ENCODE measurements around the gene HBS1L. TPM values are rescaled to one million over a fixed set of nuclear protein-coding genes. Genes with fewer than 3 reads are reported as not detected.

HBS1L gene
- total RNA-seq, 1 donor from 2014 or later: 93.0 TPM

DNA sequence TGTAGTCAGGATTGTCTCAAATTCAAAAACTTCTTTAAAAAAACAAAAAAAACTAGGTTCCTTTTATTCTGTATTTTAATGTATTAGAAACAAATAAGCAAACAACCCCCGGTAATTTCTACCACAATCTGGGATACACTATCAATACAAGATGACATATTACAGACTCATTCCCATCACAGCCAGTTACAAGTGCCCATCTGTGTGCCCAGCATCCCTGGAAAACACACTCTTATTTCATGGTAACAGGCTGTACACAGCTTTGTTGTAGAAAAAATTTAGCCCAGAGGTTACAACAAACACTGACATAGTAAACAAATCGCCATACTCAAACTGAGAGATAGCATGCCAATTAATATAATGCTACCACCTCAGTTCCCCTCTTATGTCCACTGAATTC lies 16.3 kb downstream of the HBS1L start:
- intact Hi-C loops (cut with micrococcal nuclease): no loop called here

DNA sequence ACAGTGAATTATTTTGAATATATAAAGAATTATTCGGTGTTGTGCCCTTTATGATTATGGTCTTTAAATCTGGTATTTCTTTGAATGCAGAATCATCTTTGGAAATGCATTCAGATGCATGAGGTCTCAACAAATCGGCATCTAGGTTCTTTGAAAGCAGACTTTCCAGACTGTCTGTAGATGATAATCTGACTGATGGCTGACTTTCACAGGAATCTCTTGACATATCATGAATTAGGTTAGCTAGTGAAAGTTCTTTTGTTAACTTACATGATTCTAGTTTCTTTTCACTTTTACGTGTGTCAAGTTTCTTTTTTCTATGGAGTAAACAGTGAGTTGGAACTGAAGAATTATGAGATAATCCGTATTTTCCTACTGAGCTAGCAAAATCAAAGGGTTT lies 17.1 kb downstream of the HBS1L start:
- intact Hi-C loops (cut with micrococcal nuclease): no loop called here

DNA sequence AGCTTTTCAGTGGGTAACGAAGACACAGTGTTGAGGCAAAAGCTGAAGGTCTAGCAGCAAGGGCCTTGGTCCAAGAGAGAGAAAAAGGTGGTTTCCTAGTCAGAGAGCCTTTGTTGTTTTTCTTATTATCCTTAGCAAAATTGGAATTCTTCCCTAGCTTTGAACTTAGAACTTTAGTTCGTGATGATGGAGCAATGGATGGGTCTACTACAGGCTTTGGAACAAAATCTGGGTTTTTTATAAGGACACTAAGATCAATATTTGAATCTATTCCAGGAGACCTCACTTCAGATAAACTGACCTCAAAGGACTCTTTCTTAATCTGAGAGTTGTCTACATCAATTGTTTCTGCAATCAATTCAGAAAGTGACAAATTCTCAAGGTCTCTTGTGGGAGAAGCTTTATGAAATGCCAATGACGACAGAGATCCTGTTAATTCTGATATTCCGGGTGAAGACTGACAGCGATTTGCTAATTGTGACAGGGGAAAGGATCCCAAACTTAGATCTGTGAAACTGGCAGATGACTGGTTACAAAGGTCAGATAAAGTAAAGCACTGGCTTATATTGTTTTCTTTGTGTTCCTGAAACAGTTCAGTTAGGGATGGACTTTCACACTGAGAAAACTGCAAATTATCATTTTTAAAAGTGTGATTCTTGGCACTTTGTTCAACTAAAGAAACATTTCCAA lies 17.7 kb downstream of the HBS1L start:
- intact Hi-C loops (cut with micrococcal nuclease): no loop called here

DNA sequence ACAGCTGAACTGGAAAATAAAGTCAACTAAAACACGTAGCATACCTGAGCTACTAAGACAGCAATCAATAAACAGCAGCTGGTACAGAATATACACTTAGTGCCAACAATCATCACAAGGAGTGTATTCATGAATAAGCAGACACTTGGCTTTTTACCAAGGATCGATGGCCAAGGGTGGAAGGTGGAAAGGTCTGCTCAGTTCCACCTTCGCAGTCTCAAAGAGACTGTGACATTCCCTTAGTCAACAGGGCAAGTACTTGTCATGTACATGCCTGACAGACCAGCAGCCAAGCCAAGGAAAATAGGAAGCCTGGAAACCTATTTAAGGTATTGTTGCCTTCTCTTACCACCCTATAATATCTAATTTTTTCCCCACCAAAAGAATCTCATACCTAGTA lies 21.4 kb downstream of the HBS1L start:
- intact Hi-C loops (cut with micrococcal nuclease): no loop called here

DNA sequence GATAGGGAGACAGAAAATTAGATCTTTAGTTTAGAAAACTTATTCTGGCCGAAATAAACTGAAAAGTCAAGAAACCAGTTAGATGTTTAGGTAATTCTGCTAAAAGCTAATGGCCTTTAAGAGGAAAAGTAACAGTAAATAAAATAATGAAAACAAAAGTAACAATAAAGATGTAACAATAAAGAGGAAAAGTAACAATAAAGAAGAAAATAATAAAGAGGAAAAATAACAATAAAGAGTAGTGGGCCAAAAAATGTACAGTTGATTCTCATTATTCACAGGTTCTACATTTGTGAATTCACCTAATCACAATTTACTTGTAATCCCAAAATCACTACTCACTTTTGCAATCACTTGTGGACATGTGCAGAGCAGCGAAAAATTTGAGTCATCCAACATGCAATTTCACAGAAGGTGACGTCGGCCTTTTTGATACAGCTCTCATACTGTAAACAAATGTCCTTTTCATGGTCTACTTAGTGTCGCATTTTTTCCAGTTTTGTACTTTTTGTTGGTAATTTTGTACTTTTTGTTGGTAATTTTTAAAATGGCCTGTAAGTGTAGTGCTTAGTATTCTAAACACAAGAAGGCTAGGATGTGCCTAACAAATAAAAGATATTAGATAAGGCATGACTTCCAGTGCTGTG lies 24.0 kb downstream of the HBS1L start:
- intact Hi-C loops (cut with micrococcal nuclease): loop anchor here (1.0 kb wide), 1 partner anchor 24 kb away; the partner anchor contains the start of gene HBS1L

DNA sequence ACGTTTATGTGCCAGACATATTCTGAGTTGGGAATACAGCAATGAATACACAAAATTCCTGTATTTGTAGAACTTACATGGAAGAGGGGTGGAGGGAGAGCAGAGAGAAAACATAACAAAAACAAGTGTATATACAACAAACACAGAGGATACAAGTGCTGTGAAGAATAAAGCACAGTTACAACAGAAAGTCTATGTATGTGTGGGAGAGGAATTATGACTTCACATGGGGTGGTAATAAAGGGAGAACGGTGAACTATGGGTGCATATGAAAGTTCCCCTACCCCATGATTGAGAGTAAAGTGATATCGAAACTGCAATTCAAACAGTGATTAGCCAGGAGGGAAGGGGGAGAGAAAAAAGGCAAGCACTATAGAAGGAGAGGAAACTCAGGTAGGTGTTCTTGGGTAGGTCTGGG lies 24.6 kb downstream of the HBS1L start:
- intact Hi-C loops (cut with micrococcal nuclease): loop anchor here (1.0 kb wide), 1 partner anchor 24 kb away; the partner anchor contains the start of gene HBS1L

DNA sequence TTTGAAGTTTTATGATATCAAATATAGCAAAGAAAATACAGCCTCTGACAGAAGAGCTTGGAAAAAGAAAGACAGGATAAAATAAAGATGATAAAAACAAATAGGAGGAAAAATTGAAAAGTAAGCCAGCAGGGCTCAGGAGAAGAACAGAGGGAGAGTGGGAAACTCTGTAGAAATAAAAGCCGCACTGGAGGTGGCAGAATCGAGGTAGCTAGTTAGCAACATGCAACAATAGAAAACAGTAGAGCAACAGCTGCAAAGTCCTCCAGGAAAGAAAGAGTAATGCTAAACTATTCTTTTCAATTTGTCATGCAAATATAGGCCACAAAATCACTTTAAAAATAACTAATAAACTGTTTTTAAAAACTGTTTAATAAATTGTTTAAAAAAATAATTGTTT lies 28.8 kb downstream of the HBS1L start:
- intact Hi-C loops (cut with micrococcal nuclease): no loop called here

DNA sequence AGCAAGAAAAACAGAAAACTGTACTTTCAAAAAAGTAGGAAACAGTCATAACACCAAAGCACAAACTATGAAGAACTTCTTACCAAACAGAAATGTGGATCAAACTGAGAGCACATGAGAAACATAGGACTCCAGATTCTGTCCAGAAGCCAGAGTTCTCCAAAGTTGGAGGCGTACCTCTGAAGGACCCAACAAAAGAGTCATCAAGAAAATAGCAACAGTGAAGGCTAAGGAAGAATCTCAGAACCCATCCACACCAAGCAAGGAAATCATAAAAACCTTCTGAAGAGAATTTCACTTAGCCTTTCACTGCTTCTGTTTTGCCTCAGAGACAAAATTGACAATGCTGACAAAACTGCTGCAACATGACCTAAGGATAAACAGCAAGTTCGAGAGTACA lies 29.4 kb downstream of the HBS1L start:
- intact Hi-C loops (cut with micrococcal nuclease): no loop called here

DNA sequence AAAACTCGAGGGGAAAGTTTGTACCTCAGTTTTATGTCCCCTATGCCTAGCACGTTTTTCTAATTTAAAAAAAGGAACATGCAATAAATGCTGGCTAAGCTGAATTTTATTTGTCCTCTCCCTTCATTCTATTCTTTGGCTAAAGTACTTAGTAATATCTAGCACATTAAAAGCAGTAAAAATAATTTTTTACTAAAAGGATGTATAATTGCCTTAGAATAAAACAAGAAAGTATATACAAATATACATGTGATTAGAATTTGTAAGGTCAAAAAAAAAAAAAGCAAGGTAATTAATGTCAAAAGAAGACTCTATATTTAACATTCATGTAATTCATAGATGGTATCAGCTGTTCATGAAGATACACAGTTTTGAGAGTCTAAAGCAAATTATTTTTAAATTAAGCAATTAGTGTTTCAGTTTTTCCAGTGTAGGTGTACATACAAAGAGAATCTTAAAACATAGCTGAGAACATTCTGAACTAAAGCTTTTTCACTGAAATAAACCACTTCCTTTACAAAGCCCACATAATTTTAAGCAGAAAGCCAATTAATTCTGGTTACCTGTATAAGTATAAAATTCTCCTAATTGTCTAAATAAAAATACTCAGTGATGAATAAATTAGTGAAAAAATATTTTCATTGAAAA lies 32.4 kb downstream of the HBS1L start:
- intact Hi-C loops (cut with micrococcal nuclease): no loop called here

DNA sequence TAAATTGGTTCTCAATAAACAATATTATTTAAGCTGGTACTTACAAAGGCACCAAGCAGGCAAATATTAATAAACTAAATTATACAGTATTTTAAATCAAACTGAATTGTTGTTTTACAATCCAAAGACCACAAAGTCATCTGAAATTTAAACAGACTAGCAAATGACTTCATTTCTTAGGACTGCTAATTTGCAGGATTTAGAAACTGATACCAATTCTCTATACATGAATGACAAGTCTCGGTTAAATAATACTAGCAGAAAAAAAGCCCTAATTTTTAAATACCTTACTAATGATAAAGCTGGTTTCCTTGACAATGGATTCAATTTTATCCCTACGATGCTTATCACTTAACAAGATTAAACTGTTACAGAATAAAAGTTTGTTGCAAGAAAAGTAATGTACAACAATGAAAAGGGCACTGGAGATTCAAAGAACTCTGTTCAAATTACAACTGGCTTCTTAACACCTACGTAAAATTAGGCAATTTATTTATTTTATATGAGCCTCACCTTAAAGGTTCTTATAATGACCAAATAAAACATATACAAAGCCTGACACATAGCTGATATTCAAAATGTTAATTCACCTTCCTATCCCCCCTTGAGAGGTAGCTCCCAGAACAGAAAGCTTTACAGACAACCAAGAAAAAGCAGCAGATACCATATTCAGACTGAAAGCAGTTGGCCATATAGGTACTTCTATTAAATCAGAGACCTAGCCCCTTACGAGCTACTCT lies 33.1 kb downstream of the HBS1L start:
- intact Hi-C loops (cut with micrococcal nuclease): no loop called here

DNA sequence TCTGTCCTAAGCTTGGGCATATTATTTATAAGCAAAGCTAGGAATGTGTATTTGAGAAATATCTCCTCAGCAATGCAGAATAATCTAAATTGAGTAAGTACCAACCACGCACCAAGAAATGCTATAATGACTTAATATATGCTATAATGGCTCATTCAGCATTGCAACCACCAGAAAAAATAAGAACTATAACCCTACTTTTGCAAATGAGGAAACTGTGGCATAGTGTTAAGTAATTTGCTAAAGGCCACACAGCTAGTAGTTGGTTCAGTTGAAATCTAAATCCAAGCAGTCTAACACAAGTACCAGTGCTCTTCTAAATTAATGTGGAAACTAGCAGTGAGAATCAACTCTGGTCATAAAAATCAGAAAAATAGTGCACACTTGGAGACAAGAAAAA lies 35.7 kb downstream of the HBS1L start:
- intact Hi-C loops (cut with micrococcal nuclease): no loop called here

DNA sequence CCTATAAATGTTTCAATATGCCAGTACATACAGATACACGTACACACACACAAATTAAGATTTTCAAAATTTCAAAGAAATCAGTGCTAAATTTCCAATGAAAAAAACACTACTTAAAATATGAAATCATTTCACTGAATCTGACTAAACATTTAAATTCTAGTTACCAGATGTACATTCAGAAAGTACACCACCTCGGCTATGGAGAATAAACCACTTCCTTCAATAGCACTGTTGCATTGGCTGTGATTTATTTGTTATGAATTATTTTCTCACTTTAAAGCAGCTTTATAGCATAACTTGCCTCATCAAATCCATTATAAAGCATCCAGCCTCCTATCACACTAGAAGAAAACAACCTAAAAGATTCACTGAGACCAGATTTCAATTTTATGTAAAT lies 36.6 kb downstream of the HBS1L start:
- intact Hi-C loops (cut with micrococcal nuclease): no loop called here

DNA sequence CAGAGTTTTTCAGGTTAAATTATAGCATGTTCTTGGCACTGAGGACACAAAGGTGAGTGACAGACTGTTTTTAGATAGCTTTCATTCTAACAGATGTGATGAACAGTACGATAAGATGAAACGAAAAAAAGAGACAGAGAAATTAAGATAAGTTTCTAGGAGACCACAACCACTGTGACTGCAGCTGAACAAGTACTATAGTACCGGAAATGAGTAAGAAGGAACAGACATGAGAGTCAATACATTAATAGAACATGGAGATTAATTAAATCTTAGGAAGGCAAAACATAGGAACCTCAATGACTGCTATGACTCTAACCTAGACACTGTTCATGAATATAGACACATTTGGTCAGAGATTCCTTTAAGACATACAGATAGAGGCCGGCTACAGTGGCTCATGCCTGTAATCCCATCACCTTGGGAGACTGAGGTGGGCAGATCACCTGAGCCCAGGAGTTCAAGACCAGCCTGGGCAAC lies 40.2 kb downstream of the HBS1L start:
- intact Hi-C loops (cut with micrococcal nuclease): loop anchor here (1.0 to 5.0 kb wide), 6 partner anchors 40 to 423 kb away; partner anchors contain the start of gene HBS1L

DNA sequence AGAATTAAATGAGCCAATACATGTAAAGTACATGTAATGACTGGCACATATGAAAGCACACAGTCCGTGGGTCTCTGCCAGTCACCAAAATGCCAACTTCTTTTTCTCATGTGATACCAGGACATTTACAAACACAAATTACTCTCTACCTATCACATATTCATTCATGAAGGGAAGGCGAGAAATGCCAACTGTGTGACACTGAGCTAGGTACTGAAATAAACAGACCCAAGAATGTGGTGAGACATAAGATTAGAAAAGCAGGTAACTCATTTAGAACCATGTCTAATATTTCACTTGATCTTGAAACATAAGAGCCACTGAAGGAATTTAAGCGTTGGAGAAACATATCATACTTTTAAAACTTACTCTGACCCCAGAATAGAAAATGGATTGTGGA lies 41.4 kb downstream of the HBS1L start:
- intact Hi-C loops (cut with micrococcal nuclease): loop anchor here (5.0 kb wide), 3 partner anchors 51 to 424 kb away; no protein-coding TSS in a partner anchor

DNA sequence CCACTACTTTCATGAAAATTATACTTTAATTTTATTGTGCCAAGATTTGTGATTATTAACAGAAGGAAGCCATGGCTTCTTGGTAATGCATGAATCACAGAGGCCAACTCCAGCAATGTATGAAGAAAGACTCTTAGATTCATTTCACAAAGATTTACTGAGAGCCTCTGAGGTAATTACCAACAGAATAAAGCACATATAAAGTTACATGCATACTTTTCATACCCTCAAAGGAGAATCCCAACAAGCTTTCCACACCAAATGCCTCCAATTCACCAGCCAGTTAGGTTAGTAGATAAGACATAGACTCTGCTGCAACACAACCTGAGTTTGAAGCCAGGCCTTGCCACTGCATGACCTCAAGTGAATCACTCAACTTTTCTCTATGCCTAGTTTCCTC lies 41.9 kb downstream of the HBS1L start:
- intact Hi-C loops (cut with micrococcal nuclease): loop anchor here (5.0 kb wide), 3 partner anchors 50 to 425 kb away; no protein-coding TSS in a partner anchor

DNA sequence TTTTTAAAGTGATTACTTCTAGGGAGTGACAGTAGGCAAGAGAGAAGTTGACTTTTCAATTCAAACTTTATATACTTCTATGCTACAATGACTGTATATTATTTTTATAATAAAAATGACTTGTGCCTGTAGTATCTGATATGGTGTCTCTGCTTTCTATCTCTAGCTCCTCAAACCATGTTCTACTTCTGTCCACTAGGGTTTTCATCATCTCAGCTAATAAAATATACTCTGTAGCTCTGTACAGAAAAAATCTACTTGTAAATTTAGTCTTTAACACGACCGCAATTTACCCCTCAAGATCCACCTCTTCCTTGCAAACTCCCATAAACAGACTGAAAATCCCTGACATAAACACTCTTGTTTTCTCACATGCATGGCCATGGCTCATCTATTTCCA lies 42.3 kb downstream of the HBS1L start:
- intact Hi-C loops (cut with micrococcal nuclease): loop anchor here (5.0 kb wide), 3 partner anchors 50 to 425 kb away; no protein-coding TSS in a partner anchor

DNA sequence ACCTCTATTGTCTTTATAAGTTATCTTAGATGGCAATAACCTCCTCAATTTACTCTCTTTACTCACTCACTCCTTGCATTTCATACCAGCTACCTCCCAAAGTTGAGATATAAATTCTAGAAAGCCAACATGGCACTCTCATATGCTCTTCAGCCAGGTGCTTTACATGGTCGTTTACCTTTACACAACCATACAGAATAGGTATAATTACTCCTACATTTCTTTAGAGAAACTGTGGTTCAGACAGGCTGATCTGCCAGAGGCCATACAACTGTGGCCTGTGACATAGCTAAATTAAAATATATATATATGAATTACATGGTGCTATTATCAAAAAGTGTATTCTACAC lies 45.7 kb downstream of the HBS1L start:
- intact Hi-C loops (cut with micrococcal nuclease): no loop called here

DNA sequence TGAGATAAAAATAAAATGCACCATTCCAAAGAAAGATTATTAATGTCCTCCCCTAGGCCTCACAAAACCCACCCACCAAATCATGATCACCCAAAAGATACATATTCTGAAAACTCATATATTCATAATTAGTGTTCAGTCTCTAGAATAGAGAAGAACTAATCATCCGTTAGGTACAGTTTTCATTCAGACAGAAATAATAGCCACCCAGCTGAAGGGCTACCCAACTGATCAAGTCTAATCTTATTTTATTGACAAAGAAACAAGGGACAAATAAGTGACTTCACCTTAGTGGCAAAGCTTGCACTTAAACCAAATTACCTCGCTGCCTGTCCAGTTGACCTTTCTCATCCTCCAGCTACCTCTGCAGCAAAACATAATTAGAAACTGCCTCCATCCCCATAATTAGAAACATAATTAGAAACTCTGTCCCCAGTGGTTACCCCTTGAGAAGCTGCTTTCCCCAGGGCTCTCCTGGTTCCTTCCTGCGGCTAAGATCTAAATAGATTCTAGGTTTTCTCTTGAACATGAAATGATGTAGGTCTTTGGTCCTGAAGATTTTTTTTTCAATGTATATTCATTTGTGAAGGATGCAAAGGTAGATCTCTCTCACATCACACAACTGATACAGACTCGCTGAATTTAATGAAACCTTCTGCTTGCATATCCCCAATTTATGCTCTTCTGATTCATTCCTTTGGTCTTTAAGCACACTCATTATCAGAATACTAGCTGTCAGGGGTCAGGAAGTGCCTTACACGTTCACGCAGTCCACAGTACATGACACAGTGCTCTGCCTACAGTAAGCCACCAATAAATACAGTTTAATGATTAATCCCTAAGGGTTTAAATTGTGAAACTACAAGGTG lies 46.3 kb downstream of the HBS1L start:
- intact Hi-C loops (cut with micrococcal nuclease): no loop called here

DNA sequence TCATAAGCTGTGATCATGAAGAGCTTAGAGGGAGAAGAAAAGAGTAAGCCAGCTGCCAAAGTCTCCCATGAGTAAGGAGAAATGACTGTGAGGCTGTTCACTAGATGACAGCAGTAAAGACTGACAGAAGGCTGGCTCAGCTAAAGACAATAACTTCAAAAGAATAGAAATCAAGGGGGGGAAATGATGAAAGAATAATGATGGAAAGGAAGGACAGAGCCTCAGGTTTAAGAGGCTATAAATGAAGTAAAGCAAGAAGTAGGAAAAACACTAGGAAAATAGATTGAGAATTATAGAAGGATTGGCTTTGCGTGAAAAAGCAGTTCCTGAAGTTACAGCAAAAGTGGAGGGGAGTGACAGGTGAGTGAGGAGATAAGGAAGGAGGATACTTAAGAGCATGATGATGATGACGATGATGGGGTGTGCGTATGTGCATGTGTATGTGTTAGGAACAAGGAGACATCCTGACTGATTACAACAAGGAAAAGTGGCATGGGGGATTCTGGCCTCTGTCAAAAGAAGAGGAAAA lies 48.2 kb downstream of the HBS1L start:
- intact Hi-C loops (cut with micrococcal nuclease): no loop called here

DNA sequence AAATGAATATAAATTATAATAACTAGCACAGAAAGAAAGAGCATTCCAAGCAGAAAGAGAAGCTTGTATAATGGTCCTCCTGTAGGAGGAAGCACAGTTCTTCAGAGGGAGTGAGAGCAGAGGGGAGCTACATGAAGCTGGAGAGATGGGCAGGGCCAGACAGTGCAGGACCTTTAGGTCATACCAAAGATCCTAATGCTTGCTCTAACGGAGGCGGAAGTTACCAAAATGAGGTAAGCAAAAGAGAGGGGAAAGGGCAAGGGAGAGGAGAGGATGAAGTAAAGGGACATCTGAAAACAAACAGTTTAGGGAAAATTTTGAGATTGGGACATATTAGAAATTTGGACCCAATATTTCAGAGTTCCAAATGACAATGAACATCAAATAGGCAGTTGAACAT lies 50.2 kb downstream of the HBS1L start:
- intact Hi-C loops (cut with micrococcal nuclease): no loop called here
